A549 (cell line): ENCODE results near the gene TMEM183A. TPM values are rescaled to one million over a fixed set of nuclear protein-coding genes. Genes with fewer than 3 reads are reported as not detected.

ENCODE experiments used
- ATAC-seq, 2 experiments: fragments of 200-7000 bp in 1 of 2; fragments of >200 bp in 1 of 2; cut with Nextera tagmentation in 1 of 2; cut with Tn5 transposase in 1 of 2; 3 replicates each; pipeline versions ENCODE4 v1.8.0 to v1.9.1; 2018 to 2020; ENCODE audit warnings: mild to moderate bottlenecking in 1 of 2, moderate library complexity in 1 of 2
- CTCF ChIA-PET: fragments of 300-600 bp; sonication (Branson Sonifier 250); formaldehyde crosslinking; extraction: SDS; loops from one replicate; lab custom pipeline; 2021; ENCODE audit warnings: antibody characterized with exemption, inconsistent platforms; lab: Yijun Ruan, JAX
- POLR2A ChIA-PET: fragments of 350-600 bp; formaldehyde crosslinking; extraction: SDS; loops from one replicate; lab custom pipeline; 2021; ENCODE audit warnings: antibody characterized with exemption, inconsistent platforms; lab: Yijun Ruan, JAX
- DNase-seq, 2 experiments: peaks; one replicate each; pipeline versions ENCODE4 v3.0.0 to v3.0.0-alpha.2; 2011 to 2016; ENCODE audit warnings: low read depth in 1 of 2, low spot score in 1 of 2
- FAIRE-seq: peaks from 2 replicates; lab custom pipeline; 2011; peaks lifted over from hg19 to GRCh38; lab: Jason Lieb, UNC
- H3K27ac ChIP-seq, 2 experiments: fragments of >200 bp; sonication (Bioruptor Twin); formaldehyde crosslinking; 3 replicates each; pipeline ENCODE4 v1.5.1; 2016 to 2017
- H3K4me1 ChIP-seq: fragments of >200 bp; sonication (Bioruptor Twin); formaldehyde crosslinking; 3 replicates; pipeline ENCODE4 v1.6.1; 2016
- H3K4me2 ChIP-seq: fragments of >200 bp; sonication (Bioruptor Twin); formaldehyde crosslinking; 3 replicates; pipeline ENCODE4 v1.6.1; 2016
- H3K4me3 ChIP-seq: fragments of >200 bp; sonication (Bioruptor Twin); formaldehyde crosslinking; 3 replicates; pipeline ENCODE4 v1.5.1; 2016
- H3K9me3 ChIP-seq: fragments of >200 bp; sonication (Bioruptor Twin); formaldehyde crosslinking; 3 replicates; pipeline ENCODE4 v1.6.1; 2016
- ATOH8 ChIP-seq: fragments of 250-450 bp; sonication (Bioruptor Pico); IDR thresholded peaks from 2 replicates; pipeline ENCODE4 v1.5.0; 2020; ENCODE audit warnings: low read depth, mild to moderate bottlenecking, moderate library complexity
- CBX8 ChIP-seq: fragments of 200-600 bp; sonication (generic); IDR thresholded peaks from 2 replicates; pipeline ENCODE4 v1.6.1; 2016
- CEBPB ChIP-seq, 2 experiments: fragments of >200 bp in 1 of 2; sonication (Bioruptor Twin) in 1 of 2; formaldehyde crosslinking in 1 of 2; IDR thresholded peaks; 2 replicates each; pipeline ENCODE4 v1.6.1; 2012 to 2016
- ELK1 ChIP-seq: fragments of 150-350 bp; IDR thresholded peaks from 2 replicates; pipeline ENCODE4 v1.6.1; 2014; ENCODE audit warnings: low read depth, mild to moderate bottlenecking, low read length
- FOSL2 ChIP-seq, 2 experiments: fragments of 450-650 bp in 1 of 2; fragments of >200 bp in 1 of 2; sonication (Bioruptor Twin) in 1 of 2; formaldehyde crosslinking; IDR thresholded peaks; 2 replicates each; pipeline versions ENCODE4 v1.5.0 to v1.6.1; 2016 to 2020; ENCODE audit warnings: mild to moderate bottlenecking in 1 of 2, moderate library complexity in 1 of 2
- GATA3 ChIP-seq: IDR thresholded peaks from 2 replicates; pipeline ENCODE4 v1.6.1; 2012; ENCODE audit warnings: borderline replicate concordance
- HOXB5 ChIP-seq: fragments of 250-450 bp; sonication (Bioruptor Pico); IDR thresholded peaks from 2 replicates; pipeline ENCODE4 v1.5.0; 2020; ENCODE audit warnings: mild to moderate bottlenecking, moderate library complexity
- JUNB ChIP-seq: fragments of >200 bp; sonication (Bioruptor Twin); formaldehyde crosslinking; IDR thresholded peaks from 2 replicates; pipeline ENCODE4 v1.6.1; 2016
- KDM1A ChIP-seq: fragments of 200-600 bp; sonication (generic); IDR thresholded peaks from 2 replicates; pipeline ENCODE4 v1.6.1; 2016; ENCODE audit warnings: low read depth, mild to moderate bottlenecking
- KDM5A ChIP-seq: fragments of 200-600 bp; sonication (generic); IDR thresholded peaks from 2 replicates; pipeline ENCODE4 v1.6.1; 2016; ENCODE audit warnings: antibody characterized with exemption, mild to moderate bottlenecking
- MAZ ChIP-seq: fragments of 150-350 bp; IDR thresholded peaks from 2 replicates; pipeline ENCODE4 v1.6.1; 2014; ENCODE audit warnings: antibody characterized with exemption, low read depth, low read length, borderline replicate concordance
- POLR2A ChIP-seq: IDR thresholded peaks from 2 replicates; pipeline ENCODE4 v1.6.1; 2012; ENCODE audit warnings: mild to moderate bottlenecking, low read length
- RAD21 ChIP-seq, 2 experiments: fragments of >200 bp in 1 of 2; sonication (Bioruptor Twin) in 1 of 2; formaldehyde crosslinking in 1 of 2; IDR thresholded peaks in 1 of 2; conservative IDR thresholded peaks in 1 of 2; 2 replicates in 1 of 2; 3 replicates in 1 of 2; pipeline ENCODE4 v1.6.1; 2012 to 2018; ENCODE audit warnings: inconsistent platforms in 1 of 2
- RARB ChIP-seq: fragments of 250-450 bp; sonication (Bioruptor Pico); IDR thresholded peaks from 2 replicates; pipeline ENCODE4 v1.8.0; 2021; ENCODE audit warnings: mild to moderate bottlenecking, moderate library complexity
- RCOR1 ChIP-seq: fragments of 150-350 bp; IDR thresholded peaks from 2 replicates; pipeline ENCODE4 v1.6.1; 2014; ENCODE audit warnings: antibody characterized with exemption, low read length, low read depth
- RFX5 ChIP-seq: fragments of 450-650 bp; IDR thresholded peaks from 2 replicates; pipeline ENCODE4 v1.7.1; 2014; ENCODE audit warnings: antibody characterized with exemption, mild to moderate bottlenecking, moderate library complexity
- RNF2 ChIP-seq: fragments of 200-600 bp; sonication (generic); IDR thresholded peaks from 2 replicates; pipeline ENCODE4 v1.6.1; 2016; ENCODE audit warnings: low read depth, mild to moderate bottlenecking, antibody characterized with exemption, moderate library complexity, borderline replicate concordance
- SREBF2 ChIP-seq: fragments of 450-650 bp; IDR thresholded peaks from 2 replicates; pipeline ENCODE4 v1.6.1; 2014; ENCODE audit warnings: mild to moderate bottlenecking, moderate library complexity
- ZSCAN20 ChIP-seq: fragments of 250-450 bp; sonication (Bioruptor Pico); IDR thresholded peaks from 2 replicates; pipeline ENCODE4 v1.8.0; 2022; ENCODE audit warnings: mild to moderate bottlenecking, moderate library complexity
- WGBS: methylation state at CpG from one replicate; pipeline ENCODE4 v1.1.6; 2017; ENCODE audit errors: missing lambda C conversion rate; 5-methylcytosine and 5-hydroxymethylcytosine counted together
- polyA plus RNA-seq, 4 experiments: library from polyadenylated mRNA; depleted of rRNA in 3 of 4; stranded (reverse); fragments of >200 nt; fragmentation: RNase III in 1 of 4; extraction: RNeasy Plus Mini Kit Qiagen cat#74134 plus additional on column Dnase treatment in 1 of 4; gene quantifications; 2 replicates in 3 of 4; 3 replicates in 1 of 4; pipeline ENCODE4 v1.2.3, GENCODE V29; 2011 to 2017

Gene TMEM183A
- polyA plus RNA-seq, 2 of the 4 experiments (the other 2 are of a cell fraction) = 48.4 to 114 TPM

GRCh38 chr1:203041351-203041932, 34.3 kb downstream of the TMEM183A start:
- Histone ChIP-seq H3K27ac (no peak overlapping the region), H3K4me3 (no peak overlapping the region), H3K4me1 (peaks cover 15% of the 10 kb centered on the region; the same call in 2 of the 3 replicates), H3K9me3 (no peaks in the 10 kb centered on the region), H3K4me2 (no peak overlapping the region)
- CTCF ChIA-PET = interaction anchor here (0.5 to 25.2 kb wide), 18 partner anchors 14 to 447 kb away, joined by 3 to 452 read pairs (median 10); partner anchors contain the start of genes ADORA1, MYBPH and PPFIA4
- FAIRE-seq (no peak), ATAC-seq (no peak), DNase-seq (no peak)
- WGBS = 15% methylated on average over 3 of the region's 3 CpGs
- TF ChIP-seq RFX5 (no peak), JUNB (no peak), RAD21 (conservative IDR thresholded peaks at IDR 0.05 in 1 of 2, IDR thresholded peaks at IDR 0.05 in 1 of 2) (no peak), CEBPB (IDR thresholded peaks at IDR 0.05) (no peak), HOXB5 (no peak), RARB (CRISPR knock-in tag) (no peak), GATA3 (no peak), RNF2 (no peak), ATOH8 (no peak), ZSCAN20 (CRISPR knock-in tag) (no peak), SREBF2 (no peak)
- POLR2A ChIA-PET = no interaction called here

DNA sequence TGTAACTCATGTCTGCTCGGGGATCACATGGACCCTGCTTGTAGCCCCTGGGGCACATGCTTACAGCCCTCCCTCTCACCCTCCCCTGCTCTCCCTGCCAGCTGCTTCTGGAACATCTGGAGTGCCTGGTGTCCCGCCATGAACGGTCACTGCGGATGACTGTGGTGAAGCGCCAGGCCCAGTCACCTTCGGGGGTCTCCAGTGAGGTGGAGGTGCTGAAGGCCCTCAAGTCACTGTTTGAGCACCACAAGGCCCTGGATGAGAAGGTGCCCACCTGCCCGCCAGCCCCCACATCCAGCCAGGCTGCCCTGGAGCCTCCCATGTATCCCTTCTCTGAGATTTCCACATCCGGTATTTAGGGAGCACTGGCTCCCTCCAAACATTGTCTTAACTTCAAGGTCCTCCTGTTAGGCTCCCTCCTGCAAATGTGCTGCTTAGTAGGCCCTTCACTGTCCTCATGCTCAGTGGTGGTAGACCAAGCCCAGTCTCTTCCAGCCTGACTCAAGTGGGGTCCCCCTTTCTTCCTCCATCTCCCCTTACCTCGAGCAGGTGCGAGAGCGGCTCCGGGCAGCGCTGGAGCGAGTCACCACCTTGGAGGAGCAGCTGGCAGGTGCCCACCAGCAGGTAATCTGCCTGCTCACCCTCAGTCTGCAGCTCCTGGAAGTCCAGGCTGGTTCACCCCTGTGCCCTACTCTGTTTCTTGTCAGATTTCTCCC, 36.8 kb downstream of the TMEM183A start:
- CTCF ChIA-PET = interaction anchor here (0.9 to 25.2 kb wide), 8 partner anchors 14 to 226 kb away, joined by 3 to 452 read pairs (median 118); partner anchors contain the start of gene MYBPH

DNA sequence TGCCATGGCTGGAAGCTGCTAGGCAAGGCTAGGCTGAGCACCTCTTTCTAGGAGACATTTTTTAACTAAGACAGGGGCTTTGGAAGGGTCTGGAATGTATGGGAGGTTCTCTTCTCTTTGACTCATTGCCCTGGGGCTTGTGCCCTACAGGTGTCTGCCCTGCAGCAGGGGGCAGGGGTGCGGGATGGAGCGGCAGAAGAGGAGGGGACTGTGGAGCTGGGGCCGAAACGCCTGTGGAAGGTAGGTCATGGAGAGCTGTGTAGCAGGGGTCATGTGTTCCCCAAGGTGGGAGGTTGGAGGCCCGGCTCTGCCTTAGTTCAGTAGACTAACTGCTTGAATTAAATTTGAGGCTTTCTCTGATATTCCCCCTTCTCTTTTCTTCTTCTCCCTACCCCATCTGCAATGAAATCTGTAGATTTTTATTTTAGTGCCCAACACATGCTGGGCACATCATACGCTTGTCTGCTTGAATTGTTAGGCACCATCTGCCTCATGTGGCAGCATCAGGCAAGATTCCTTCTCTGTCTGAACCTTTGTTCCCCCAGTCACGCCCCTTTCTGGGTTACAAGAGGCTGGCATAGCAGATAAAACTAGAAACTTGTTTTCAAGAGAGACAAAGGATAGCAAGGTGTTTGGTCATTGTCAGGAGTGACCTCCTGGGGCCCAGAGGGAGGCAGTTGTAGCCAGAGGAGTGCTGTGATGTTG, 37.5 kb downstream of the TMEM183A start:
- 71% methylated on average over 7 of the region's 7 CpGs for WGBS
- H3K9me3 ChIP-seq = no peaks in the 10 kb centered on the region
- ATAC-seq = no peak
- no peak overlapping the region for H3K4me3 ChIP-seq
- no peak for TF ChIP-seq JUNB
- TF ChIP-seq ELK1 = no peak
- no peak for TF ChIP-seq KDM5A
- no peak for TF ChIP-seq FOSL2 (IDR thresholded peaks at IDR 0.05)
- TF ChIP-seq FOSL2 (CRISPR knock-in tag; IDR thresholded peaks at IDR 0.05) = no peak
- no peak for TF ChIP-seq MAZ
- no peak for TF ChIP-seq KDM1A
- CTCF ChIA-PET = interaction anchor here (1.1 to 30.5 kb wide), 8 partner anchors 8 to 225 kb away, joined by 3 to 452 read pairs (median 227); partner anchors contain the start of gene MYBPH
- POLR2A ChIA-PET = no interaction called here
- no peak for FAIRE-seq
- peaks cover 6% of the 10 kb centered on the region; the same call in 2 of the 3 replicates for H3K4me1 ChIP-seq
- DNase-seq = no peak
- H3K4me2 ChIP-seq = no peak overlapping the region
- H3K27ac ChIP-seq = no peak overlapping the region

More for the DNA sequence above, 36.8 kb downstream of the TMEM183A start:
- Histone ChIP-seq H3K4me3 (no peak overlapping the region), H3K4me2 (no peak overlapping the region), H3K9me3 (no peaks in the 10 kb centered on the region), H3K4me1 (peaks cover 8% of the 10 kb centered on the region; the same call in 2 of the 3 replicates), H3K27ac (no peak overlapping the region)
- WGBS = 82% methylated on average over 14 of the region's 14 CpGs
- ATAC-seq (no peak), FAIRE-seq (no peak), DNase-seq (no peak)
- no peak for TF ChIP-seq RFX5
- no peak for TF ChIP-seq ELK1
- no peak for TF ChIP-seq CBX8
- TF ChIP-seq RCOR1 = no peak
- TF ChIP-seq FOSL2 (IDR thresholded peaks at IDR 0.05) = no peak
- no peak for TF ChIP-seq FOSL2 (CRISPR knock-in tag; IDR thresholded peaks at IDR 0.05)
- TF ChIP-seq MAZ = no peak
- no peak for TF ChIP-seq POLR2A
- no peak for TF ChIP-seq ZSCAN20 (CRISPR knock-in tag)
- POLR2A ChIA-PET = no interaction called here
